NCI-H748 treated with DMSO at 0.1 percent for 48 hours (cell line): ENCODE measurements around the gene EPAS1.

ENCODE experiments used
- DNase-seq: peaks from one replicate; lab custom pipeline; 2025; lab: John Stamatoyannopoulos, UW

EPAS1 gene

DNA sequence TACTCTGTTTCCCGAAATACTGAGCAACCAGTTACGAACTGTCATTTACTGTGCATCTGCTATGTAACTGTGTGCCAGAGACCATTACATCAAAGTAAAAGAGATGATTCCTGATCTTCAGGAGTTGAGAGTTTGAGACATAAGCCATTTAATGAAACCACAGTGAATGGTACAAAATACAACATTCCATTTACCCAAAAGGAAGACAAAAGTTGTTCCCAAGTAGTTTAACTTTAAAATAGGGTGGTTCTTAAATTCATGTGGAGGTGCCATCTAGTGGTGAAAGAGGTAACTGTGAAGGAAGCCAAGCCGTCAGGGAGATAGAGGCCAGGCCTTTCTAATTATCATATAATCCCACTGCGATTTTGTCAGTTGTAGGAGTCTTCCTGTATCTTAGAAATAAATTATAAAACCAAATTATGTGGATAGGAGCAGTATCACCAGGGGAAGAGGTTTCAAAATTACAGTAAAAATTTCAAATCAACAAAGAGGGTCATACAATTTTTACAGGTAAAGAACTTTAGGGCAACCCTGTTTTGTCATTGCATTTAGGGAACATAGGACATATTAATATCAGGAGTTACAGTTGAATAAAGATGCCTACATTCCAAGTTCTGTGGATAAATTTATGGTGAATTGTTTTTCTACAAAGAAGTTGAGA, 67.7 kb downstream of the EPAS1 start:
- peak; percentile 33 for DNase-seq

DNA sequence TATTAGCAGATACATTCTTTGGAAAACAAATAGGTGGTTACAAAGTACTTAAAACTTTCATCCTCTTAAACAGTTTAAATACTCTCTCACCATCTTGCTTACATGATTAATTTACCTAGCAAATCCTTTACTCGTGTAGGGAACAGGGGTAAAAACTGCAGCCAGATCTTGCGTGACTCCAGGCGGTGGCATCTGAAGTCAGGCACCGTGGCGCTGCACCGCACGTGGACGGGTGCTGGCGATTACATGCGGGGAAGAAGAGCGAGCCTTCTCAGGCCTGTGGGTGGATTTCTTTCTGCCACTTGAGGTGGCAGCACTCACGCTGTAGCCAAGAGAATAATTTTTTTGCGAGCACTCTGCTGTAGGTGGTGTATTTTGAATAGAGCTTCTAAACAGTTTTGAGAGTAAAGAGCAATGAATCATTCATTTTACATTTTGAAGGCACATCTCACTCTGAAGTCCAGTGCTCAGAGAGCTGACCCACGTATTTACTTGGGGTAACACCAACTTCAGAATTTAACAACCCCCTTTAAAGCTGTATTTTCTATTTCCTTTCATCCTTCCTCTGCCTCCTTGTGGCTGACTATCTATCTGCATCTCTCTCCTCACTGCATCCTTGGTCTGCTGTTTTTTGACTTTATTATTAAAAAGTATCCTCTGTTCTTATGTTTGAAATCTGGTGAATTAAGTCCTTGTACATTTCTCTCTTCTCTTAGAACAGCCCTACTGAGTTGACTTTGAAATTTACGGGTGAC, 68.9 kb downstream of the EPAS1 start:
- no peak for DNase-seq

DNA sequence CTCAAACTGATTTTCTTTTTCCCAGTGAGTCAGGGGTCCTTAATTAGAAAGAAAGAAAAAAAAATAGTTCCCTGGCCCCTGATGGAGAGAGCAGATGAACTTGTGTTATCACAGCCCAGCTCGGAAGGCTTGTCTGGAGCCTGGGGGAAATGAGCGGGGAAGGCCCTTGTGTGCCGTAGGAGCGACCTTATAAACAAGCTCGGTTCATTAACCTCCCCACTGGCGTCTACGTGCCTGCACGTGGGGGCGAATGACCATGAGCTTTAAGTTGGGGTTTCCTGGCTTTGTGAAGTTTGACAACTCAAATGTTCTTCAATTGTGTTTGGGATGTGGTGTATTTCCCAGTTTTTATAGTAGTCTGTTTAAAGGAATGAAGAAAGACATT, 69.5 kb downstream of the EPAS1 start:
- DNase-seq = no peak

DNA sequence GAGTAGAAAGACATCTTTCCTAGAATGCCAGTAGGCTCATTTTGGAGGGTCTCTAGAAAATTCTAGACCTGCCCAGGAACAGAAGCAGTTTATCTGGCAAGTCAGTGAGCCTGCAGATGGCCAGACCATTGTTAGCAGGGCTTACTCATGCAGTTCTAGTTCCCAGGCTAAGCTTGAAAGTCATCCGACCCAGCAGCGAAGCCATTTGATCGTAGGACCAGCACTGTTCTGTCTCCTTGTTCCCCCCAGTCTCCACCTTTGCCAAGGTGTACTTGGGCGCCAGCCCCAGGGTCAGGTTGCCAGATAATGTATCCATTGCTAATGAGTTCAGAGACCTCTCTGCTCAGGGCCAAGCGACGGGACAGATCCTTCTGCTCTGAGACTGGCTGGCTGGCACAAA, 70.1 kb downstream of the EPAS1 start:
- no peak for DNase-seq

DNA sequence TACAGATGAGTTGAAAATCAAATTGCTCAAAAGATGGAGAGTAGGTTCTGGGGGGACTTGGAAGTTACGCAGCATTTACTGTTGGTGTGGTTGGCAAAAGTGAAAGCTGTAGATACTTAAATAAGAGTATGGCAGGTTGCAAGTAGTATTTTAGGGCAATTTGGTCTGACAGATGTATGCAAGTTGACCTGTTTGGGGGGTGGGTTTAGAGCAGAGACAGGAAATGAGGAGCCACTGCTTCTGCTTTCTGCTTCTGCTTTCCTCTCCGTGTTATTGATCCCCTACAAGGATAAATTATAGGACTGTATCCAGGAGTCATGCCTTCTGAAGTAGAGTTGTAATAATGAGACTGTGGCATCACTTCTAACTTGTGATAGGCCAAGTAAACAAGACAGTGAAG, 71.2 kb downstream of the EPAS1 start:
- no peak for DNase-seq

DNA sequence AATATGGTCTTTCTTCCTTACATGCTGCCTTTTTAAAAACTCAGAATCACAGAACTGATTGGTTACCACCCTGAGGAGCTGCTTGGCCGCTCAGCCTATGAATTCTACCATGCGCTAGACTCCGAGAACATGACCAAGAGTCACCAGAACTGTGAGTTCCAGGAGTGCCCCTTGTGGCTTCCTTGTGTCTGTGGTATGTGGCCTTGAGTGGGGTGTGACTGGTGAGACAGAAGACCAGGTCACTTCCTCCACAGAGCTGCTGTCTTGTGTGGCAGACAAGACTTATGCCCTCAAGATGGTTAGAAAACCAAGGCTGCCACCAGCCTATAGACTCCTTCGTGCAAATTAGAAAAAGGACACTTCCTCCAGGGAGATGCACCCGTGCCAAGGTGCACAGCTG, 72.6 kb downstream of the EPAS1 start:
- DNase-seq = no peak

DNA sequence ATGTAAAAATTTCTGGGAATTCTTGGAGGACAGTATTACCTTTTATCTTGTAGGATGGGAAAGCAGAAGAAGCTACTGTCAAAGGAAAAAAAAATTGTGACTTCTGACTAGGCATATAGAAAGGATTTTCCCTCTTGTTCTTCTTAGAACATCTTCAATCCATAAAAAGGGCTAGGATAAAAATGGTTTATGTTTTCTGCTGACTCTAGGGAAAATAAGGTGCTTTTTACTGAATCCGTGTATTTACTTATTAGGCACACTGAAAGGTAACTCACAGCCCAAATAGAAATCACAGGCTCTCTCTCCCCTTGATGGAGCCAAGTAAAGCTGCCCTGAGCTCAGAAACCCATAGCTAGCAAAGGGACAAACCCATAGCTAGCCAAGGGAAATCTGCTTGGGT, 74.6 kb downstream of the EPAS1 start:
- no peak for DNase-seq

DNA sequence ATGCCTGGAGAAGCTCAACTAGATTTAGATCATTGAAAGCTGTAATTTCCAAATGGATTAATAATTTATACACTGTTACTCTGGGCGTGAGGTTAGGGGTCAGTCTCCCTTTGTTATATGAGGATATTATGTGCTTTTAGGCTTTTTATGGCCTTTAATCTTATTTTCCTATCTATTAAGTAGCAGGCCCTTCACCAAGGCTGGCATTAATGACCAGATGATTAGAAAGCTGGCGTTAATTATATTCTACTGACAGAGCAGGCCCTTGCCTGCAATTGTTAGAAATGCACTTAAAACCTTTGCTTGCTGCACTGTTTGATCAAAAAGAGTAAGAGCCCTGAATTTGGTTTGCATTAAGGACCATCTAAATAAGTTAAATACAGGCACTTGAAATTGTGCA, 75.3 kb downstream of the EPAS1 start:
- DNase-seq = no peak

DNA sequence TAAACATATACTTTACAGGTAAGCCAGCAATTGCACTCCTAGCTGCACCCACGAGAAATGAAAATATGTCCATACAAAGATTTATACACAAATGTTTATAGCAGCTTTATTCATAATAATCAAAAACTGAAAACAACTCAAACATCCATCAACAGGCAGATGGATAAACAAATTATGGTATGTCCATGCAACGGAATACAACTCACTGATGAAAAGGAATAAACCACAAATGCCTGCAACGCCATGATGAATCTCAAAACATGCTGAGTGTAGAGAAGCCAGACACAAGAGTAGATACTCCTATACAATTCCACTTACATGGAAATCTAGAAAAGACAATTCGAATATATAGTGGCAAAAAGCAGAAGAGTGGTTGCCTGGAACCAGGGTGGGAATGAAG, 76.0 kb downstream of the EPAS1 start:
- no peak for DNase-seq

DNA sequence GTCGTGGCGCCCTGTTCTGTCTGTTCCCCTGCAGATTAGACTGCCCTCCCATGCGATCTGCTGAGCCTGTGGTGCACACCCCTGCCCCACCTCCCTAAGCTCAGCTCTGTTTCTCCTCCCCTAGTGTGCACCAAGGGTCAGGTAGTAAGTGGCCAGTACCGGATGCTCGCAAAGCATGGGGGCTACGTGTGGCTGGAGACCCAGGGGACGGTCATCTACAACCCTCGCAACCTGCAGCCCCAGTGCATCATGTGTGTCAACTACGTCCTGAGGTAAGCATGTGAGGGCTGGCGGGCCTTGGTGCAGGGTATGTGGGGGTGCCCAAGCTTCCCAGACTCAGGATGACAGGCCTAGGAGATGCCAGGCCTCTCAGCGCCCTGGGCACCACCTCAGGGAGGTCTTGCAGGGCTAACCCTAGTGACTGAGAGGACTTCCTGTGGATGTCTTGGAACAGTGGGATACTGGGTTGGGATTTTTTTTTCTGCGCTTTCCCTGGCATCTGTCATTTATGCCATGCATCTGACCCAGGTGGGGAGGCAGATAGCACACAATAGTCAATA, 78.4 kb downstream of the EPAS1 start:
- DNase-seq = no peak

DNA sequence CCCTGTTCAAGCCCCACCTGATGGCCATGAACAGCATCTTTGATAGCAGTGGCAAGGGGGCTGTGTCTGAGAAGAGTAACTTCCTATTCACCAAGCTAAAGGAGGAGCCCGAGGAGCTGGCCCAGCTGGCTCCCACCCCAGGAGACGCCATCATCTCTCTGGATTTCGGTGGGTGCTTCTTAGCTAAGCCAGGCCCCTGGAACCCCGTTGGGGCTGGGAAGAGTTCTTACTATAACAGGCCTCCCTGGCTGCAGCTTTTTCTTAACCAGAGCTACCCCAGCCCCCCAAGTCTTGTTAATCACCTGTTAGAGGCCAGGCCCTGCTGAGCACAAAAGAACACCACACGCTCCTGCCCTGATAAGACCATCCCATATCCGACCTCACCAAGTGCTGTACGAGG, 79.4 kb downstream of the EPAS1 start:
- no peak for DNase-seq

DNA sequence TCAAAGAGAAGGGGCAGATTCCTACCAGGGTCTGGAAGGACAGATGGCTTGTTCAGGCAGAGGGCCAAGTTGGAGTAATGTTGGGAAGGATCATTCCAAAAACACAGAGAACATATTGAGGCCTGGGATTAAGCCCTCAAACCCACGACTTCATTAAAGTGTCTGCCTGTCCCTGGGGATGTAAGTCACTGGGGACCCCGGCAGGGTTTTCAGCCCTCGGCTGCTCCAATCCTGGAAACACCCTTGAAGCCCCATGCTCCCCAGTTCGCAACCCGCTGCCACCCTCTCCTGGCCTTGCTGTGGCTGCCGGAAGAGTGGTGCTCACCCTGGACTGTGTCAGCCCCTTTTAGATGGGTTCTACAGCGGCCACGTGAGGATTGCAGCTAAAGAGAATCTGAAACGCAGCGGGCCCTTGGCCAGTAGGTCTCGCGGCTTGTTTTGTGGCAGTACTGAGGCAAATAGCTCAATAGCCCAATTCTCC, 79.9 kb downstream of the EPAS1 start:
- no peak for DNase-seq

DNA sequence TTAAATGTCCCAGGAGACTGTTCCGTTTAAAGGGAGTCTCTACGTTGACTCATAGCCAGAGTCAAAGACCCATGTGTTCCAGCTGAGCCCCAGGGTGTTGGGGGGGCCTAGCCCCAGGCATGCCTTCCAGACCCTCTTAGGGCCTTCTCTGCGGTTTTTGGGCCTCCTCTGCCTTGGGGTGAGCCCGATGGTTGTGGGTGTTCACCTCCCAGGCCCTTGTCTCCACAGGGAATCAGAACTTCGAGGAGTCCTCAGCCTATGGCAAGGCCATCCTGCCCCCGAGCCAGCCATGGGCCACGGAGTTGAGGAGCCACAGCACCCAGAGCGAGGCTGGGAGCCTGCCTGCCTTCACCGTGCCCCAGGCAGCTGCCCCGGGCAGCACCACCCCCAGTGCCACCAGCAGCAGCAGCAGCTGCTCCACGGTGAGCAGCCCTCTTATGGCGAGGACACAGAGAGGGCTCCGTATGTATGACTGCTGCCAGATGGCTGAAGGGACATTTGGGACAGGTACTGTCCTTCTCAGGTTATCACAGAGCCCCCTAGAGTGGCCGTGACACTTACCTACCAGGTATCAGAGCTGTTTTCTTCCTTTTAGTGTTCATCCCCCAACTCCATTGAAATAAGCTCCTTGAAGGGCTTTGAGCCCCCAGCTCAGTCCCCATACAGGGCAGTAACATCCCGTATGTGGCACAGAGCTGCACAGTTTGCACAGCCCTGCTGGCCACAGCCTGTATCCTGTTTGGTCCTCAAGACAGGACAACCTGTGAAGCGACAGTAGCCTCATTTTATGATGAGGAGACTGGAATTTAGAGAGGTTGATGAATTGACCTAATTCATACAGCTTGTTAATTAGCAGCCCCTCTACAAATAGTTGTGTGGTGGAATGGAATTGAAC, 80.7 kb downstream of the EPAS1 start:
- DNase-seq = no peak

DNA sequence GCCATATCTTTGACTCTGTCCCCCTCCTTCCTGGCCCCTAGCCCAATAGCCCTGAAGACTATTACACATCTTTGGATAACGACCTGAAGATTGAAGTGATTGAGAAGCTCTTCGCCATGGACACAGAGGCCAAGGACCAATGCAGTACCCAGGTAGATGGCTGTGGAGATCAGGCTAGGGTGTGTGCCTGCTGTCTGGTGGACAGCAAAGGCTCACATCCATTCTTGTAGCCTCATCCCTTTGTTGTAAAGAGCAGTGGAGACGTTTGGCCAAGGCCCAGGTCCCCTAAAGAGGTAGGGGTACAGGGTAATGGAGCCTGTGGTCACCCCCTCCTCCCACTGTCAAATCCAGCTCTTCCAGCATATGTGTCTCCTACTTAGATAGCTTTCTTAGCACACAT, 81.4 kb downstream of the EPAS1 start:
- no peak for DNase-seq

DNA sequence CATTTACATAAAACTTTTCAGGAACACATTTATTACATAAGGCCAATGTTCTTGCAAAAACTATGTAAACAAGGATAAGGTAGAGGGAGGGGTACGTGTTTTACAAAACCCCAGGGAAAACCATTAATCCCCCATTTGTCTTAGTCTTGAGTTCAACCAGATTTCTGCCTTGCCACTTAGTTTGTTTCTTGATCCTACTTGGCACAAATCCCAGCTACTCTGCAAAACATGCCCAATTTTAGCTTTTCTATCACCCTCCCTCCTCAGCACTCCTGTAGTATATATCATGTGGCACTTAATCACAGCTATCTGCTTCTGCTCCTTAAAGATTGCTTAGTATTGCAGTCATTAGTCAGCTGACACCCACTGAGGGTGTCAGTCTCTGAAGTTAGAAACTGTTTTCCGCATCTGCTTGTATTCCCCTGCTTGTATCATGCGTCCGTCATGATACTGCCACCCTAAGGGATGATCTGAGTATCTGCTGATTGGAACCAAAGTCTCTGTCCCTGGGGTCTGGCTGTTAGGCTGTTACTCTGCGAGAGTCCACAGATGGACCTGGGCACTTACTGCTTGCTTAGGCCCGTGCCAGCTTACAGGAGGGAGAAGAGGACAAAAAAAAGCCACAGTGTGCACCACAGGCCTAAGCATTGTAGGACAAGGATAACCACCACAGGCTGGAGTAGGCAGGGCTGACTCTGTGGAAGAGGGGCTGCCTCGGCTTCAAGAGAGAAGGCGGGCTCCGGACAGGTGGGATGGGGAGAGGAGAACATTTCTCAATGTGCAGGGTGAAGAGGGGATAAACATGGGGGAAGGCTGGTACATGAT, 82.2 kb downstream of the EPAS1 start:
- DNase-seq = no peak

DNA sequence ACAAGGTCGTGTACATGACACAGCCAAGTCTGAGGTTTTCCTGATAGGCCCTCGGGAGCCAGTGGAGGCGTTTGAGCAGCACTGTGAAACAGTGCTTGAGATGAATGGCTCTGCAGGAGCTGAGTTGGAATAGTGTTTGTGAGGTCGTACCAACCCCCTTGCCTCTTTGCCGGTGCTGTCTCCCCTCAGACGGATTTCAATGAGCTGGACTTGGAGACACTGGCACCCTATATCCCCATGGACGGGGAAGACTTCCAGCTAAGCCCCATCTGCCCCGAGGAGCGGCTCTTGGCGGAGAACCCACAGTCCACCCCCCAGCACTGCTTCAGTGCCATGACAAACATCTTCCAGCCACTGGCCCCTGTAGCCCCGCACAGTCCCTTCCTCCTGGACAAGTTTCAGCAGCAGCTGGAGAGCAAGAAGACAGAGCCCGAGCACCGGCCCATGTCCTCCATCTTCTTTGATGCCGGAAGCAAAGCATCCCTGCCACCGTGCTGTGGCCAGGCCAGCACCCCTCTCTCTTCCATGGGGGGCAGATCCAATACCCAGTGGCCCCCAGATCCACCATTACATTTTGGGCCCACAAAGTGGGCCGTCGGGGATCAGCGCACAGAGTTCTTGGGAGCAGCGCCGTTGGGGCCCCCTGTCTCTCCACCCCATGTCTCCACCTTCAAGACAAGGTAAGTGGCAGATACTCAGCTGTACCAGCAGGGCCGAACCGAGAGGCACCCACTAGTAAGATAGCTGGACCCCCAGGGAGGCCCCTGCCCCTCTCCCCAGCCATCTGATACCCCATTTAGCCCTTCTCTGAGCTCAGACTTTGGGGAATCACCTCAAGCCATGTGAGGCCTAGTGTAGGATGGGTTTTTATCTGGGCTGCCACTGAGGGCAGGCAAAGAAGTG, 83.1 kb downstream of the EPAS1 start:
- DNase-seq = no peak

DNA sequence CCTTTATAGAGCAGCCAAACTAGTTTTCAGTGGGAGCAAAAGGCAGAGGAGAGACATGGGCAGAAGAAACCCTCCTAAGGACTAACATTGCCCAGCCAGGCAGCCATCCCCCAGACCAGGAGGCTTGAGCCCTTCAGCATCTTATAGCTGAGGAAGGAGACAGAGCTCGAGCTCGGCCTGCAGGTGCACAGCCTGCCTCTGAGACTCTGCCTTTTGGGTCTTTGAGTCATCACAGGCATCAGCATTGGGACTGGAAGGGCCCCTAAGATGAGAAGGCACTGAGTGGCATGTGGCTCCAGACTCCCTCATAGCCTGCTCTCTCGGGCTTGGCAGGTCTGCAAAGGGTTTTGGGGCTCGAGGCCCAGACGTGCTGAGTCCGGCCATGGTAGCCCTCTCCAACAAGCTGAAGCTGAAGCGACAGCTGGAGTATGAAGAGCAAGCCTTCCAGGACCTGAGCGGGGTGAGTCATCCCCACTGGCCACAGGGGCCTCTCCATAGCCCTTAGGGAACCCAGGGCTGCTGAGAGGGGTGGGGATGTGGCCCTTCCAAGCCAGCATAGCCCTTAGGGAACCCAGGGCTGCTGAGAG, 84.1 kb downstream of the EPAS1 start:
- DNase-seq = no peak

DNA sequence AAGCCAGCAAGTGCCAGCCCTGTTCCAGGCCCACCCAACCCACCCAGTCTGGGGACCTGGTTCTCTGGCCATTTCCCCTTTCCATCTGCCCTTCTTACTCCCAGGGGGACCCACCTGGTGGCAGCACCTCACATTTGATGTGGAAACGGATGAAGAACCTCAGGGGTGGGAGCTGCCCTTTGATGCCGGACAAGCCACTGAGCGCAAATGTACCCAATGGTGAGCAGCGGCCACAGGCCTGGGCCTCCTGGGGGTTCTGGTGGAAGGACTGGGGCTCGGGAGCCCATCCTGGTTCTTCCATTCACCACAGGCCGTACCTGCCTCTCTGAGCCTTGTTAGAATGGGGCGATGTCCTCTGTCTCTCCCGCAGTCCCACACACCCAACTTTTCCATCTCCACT, 84.7 kb downstream of the EPAS1 start:
- DNase-seq = no peak

DNA sequence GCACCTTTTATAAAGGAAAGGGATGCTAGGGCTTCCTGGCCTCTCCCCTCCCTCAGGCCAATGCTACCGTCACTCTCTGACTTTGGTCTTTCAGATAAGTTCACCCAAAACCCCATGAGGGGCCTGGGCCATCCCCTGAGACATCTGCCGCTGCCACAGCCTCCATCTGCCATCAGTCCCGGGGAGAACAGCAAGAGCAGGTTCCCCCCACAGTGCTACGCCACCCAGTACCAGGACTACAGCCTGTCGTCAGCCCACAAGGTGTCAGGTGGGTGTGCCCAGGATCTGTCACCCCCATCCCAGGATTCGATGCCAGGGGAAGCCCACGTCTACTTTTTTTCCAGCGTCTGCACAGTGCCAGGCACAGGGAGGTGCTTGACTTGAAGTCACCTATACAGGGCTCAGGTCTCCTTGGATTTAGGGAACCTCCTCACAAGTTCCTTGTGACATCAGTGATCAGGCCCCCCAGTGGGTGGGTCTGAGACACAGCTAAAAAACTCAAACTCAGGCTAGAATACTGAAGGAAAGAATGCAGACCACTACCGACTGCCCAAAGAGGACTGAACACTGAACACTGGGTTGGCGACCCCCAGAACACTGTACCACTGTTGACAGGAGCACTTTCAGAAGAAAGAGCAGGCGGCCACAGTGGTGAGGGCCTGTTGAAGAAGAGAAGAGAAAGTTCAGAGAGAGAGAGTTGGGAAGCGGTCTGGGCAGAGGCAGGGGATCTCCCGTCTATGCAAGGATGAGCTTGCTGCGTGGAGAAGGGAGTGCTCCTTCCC, 85.3 kb downstream of the EPAS1 start:
- no peak for DNase-seq

DNA sequence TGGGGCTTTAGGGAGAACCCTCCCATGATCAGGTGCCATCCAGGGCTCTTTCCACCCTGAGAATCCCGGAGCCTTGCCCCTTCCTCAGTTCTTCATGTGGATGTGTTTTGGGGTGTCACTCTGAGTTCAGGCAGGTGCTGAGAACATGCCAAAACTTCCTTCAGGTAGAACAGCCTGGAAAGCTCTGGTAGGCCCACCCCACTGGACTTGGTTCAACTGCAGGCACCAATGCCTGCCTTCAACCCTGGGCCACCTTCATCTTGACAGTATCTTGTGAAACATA, 85.8 kb downstream of the EPAS1 start:
- DNase-seq = no peak
